Measurements from ENCODE around the gene ACTC1. TPM values are rescaled to one million over a fixed set of nuclear protein-coding genes. Genes with fewer than 3 reads are reported as not detected.
A peak's percentile ranks its signal among the peaks of the same experiment; 100 is the strongest.

The ACTC1 gene
- total RNA-seq, 1 experiment from 2014 or later, result not detected

- DNase-seq (ENCODE audit: low read depth), result no peak
- in situ Hi-C loops (cut with HindIII; ENCODE audit: low pct_unique_long_range_greater_than_20kb, low sequenced_read_pairs), result no loop called here
These were observed 22.3 kb downstream of the ACTC1 start for GRCh38 chr15:34773013-34773412.

DNA sequence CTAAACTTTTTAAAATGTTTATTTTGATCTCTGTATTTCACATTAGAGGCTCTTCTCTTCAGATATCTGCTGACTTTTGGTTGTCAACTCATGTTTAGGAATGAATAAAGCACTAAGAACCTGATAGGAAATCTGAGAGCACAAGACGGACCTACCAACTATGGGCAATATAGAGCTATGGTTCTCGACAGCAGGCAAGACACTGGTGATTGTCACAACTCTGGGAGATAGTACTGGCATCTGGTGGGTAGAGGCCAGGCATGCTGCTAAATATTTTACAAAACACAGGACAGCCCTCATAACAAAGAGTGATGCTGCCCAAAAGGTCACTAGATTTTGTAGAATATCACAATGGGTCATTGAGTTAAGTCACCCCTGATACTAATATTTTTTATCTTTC, 23.0 kb downstream of the ACTC1 start:
- in situ Hi-C loops (cut with HindIII; ENCODE audit: low pct_unique_long_range_greater_than_20kb, low sequenced_read_pairs), result no loop called here
- DNase-seq (ENCODE audit: low read depth), result no peak

DNA sequence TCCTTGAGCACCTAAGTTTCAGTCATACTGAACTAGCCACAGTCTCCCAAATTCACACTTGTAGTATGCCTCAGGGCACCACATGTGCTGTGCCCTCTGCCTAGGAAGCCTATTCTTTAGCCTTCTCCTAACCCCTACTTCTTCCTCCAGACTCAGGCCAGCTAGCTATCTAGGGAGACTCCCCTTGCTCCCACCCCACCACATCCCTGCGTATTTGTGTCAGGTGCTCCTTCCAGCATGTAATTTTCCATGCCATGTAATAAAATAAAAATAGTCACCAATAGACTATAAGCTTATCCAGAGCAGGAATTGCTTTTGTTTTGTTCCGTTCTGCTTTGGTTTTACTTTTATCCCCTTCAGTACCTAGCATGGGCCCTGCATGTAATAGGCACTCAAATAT, 25.6 kb downstream of the ACTC1 start:
- no peak for DNase-seq (ENCODE audit: low read depth)
- in situ Hi-C loops (cut with HindIII; ENCODE audit: low pct_unique_long_range_greater_than_20kb, low sequenced_read_pairs), result no loop called here

DNA sequence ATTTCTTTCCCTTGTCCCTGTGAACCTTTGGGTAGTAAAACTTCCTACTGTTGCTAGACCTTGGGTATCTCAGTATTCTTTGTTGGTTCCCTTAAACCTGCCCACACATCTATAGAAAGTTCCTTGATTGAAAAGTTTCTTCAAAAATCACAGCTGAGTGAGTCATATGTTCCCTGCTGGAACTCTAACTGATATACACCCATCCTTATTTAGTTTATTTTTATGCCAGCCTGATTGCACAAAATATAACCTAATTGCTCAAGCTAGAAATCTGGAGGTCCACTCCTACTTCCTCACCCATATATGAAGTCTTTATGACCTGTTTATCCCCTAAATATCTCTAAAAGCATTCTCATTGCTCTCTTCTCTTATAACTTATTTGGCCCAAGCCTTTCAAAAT, 26.8 kb downstream of the ACTC1 start:
- DNase-seq (ENCODE audit: low read depth), result no peak
- in situ Hi-C loops (cut with HindIII; ENCODE audit: low pct_unique_long_range_greater_than_20kb, low sequenced_read_pairs), result no loop called here

GRCh38 chr15:34765741-34766140, 29.6 kb downstream of the ACTC1 start:
- in situ Hi-C loops (cut with HindIII; ENCODE audit: low pct_unique_long_range_greater_than_20kb, low sequenced_read_pairs), result no loop called here

DNA sequence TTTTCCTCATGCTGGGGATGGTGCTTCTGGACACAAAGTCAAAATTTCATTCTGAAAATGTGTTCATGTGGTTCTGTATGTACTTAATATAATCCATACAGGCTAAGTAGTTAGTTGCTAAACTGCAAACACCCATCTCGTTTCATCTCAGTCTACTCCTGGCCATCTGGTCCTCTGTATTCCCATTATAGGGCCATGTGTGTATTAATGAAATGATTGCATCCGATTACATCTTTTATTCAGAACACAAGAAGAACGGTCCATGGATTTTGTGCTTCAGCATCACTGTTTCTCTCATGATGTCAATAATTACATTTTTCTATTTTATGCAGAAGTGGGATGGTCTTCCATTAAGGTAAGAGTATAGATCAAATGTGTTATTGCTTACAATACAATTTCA, 34.4 kb downstream of the ACTC1 start:
- no peak for DNase-seq (ENCODE audit: low read depth)
- in situ Hi-C loops (cut with HindIII; ENCODE audit: low pct_unique_long_range_greater_than_20kb, low sequenced_read_pairs), result no loop called here

More at GRCh38 chr15:34765741-34766140, 29.6 kb downstream of the ACTC1 start:
- DNase-seq (ENCODE audit: low read depth), result no peak

DNA sequence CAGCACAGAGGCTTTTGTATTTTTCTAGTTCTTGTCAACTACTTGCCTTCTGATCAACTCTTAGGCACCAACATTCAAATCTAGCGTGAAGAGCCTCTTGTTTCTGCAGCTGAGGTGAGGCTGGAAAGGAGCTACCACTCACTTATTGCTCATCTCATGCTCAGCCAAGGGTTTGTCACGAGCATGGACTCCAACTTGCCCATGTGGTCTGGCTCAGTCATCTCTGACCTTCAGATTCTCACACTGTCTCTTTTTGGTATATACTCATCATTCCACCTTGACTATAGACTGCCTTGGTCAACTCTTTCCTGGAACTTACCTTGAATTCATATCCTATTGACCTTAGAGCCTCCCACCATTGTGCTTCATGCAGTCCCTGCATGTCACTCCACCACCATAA, 35.4 kb downstream of the ACTC1 start:
- in situ Hi-C loops (cut with HindIII; ENCODE audit: low pct_unique_long_range_greater_than_20kb, low sequenced_read_pairs), result no loop called here
- no peak for DNase-seq (ENCODE audit: low read depth)

DNA sequence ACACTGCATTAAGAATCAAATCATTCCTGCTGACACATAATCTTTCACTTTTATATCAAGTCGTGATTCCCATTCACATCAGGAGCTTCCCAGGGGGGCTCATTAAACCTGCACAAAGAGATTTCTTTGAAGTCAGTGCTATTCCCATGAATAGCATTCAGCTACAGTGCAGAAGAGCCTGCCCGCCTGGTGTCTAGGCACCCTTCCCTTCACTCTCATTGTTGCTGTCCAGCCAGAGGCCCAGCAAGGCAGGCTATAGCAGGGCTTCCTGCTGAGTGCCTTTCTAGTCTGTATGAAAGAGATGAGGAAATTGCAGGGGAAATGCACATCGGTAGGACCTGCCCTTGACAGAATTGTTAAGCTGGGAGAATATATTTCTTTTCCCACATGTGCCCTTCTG, 36.0 kb downstream of the ACTC1 start:
- no peak for DNase-seq (ENCODE audit: low read depth)
- in situ Hi-C loops (cut with HindIII; ENCODE audit: low pct_unique_long_range_greater_than_20kb, low sequenced_read_pairs), result no loop called here

DNA sequence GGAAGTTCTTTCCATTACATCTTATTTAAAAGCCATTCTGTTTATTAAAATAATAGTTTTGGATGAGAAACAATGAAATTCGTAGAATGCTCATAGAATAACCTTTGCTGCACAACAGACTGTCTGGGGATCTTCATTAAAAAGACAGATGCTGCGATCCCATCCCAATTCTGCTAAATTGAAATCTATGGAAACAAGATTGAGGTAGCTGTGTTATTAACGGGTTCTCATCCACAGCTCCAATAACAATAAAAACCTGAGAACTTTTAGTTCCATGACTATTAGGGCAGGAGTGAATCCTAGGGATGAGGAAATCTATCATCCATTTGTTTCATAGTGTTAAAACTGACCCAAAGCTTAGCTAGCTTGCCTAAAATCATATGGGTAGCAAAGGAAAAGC, 38.1 kb downstream of the ACTC1 start:
- no peak for DNase-seq (ENCODE audit: low read depth)
- in situ Hi-C loops (cut with HindIII; ENCODE audit: low pct_unique_long_range_greater_than_20kb, low sequenced_read_pairs), result no loop called here

GRCh38 chr15:34755419-34755773, 40.0 kb downstream of the ACTC1 start:
- DNase-seq (ENCODE audit: low read depth), result no peak
- in situ Hi-C loops (cut with HindIII; ENCODE audit: low pct_unique_long_range_greater_than_20kb, low sequenced_read_pairs), result no loop called here

DNA sequence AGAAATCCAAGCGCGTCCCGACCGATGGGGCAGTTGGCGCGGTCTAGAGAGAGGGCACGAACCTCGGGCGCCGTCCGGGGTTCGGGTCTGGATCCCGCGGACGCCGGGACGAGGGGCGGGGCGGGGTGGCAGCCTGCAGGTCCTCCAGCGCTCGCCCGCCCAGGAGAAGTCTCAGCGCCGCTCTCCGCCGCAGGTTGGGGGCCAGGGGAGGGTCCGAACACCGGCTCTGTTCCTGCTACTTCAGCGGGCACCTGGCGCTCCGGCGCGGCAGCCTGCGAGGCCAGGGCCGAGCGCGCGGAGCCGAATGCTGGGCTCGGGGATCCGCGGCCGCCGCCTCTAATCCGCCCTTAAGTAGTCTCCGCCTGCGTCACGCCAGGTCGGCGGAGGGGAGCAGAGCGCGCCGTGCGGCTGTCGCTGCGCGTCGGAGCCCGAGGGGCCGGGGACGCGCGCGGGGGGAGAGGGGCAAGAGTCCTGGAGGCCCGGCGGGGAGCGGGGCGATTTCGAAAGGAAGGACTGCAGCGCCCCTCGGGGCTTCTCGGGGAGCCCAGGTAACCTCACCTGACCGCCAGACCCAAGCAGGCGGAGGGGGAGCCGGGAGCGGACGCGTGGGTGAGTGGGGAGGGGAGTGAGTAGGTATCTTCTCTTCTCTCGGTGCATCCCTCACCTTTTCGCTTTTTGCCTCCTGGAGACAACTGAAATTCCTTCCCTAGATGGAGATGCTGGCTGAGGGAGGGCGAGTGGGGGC, 40.5 kb downstream of the ACTC1 start, which contains the start of gene GJD2:
GJD2 (minus strand) TSS at position 325 of the 745 bp plus-strand sequence. CDS start 510 bp downstream, outside the sequence.
- in situ Hi-C loops (cut with HindIII; ENCODE audit: low pct_unique_long_range_greater_than_20kb, low sequenced_read_pairs), result no loop called here
- DNase-seq (ENCODE audit: low read depth), result no peak

DNA sequence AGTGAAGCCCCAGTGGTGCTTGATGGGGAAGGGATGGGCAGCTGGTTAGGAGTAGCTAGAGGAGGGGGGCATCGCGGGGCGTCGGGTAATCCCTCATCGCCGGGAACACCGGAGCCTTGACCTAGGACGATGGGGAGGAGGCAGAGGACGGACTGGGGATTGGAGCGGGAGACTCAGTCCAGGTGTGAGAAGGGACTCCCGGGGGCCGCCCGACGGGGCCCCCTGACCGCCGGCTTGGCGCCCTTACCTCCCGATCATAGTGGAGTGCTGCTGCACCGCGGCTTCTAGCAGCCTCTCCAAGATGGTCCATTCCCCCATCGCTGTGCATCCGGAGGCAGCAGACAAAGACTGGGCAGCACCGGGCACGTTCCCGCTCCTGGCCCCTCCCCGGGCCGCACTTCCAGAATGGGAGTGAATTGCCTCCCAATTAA, 41.2 kb downstream of the ACTC1 start:
- in situ Hi-C loops (cut with HindIII; ENCODE audit: low pct_unique_long_range_greater_than_20kb, low sequenced_read_pairs), result no loop called here

DNA sequence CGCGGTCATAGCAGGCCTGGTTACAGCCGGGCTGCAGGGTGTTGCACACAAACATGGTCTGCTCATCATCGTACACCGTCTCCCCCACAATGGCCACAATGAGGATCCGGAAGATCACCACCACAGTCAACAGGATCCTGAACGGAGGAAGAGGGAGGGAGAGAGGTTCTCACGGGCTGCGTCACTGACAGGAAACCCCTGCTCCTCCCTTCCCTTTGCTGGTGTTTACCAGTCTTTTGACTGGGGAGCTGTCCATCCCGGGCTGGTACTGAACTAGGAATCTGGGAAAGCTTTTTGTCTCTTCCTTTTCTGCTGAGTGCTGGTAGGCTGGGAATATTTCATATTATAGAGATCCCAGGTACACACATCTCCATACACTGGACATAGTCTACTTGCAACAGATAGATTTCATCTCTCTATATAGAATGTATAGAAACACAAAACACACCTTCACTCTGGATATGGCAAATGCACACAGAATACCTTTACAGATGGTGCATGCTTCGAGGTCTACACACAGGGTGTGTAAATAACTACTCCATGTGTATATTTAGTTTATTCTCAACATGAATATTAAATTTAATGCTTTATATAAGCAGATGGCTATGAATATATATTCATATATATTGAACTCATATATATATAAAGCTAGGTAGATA, 42.0 kb downstream of the ACTC1 start:
- in situ Hi-C loops (cut with HindIII; ENCODE audit: low pct_unique_long_range_greater_than_20kb, low sequenced_read_pairs), result no loop called here
- DNase-seq (ENCODE audit: low read depth), result peak; percentile 50

More for the DNA sequence above, 41.2 kb downstream of the ACTC1 start:
- DNase-seq (ENCODE audit: low read depth), result no peak

GRCh38 chr15:34749691-34750090, 45.7 kb downstream of the ACTC1 start:
- DNase-seq (ENCODE audit: low read depth), result no peak
- in situ Hi-C loops (cut with HindIII; ENCODE audit: low pct_unique_long_range_greater_than_20kb, low sequenced_read_pairs), result no loop called here

Other genes with a start within 250 kb of the ACTC1 start
- 11.9 and 54.5 TPM in 2 replicates for gene GOLGA8B, start 211.9 kb downstream of the ACTC1 start, total RNA-seq (2014; rRNA removed; shearing (Covaris generic); ENCODE audit: low replicate concordance)
- gene GJD2, start 40.6 kb downstream of the ACTC1 start, total RNA-seq (2014; rRNA removed; shearing (Covaris generic); ENCODE audit: low replicate concordance), result not detected in 2 replicates
- gene AQR, start 174.2 kb upstream of the ACTC1 start, total RNA-seq (2014; rRNA removed; shearing (Covaris generic); ENCODE audit: low replicate concordance), result 9.5 and 11.9 TPM in 2 replicates
- gene ZNF770, start 192.7 kb upstream of the ACTC1 start, total RNA-seq (2014; rRNA removed; shearing (Covaris generic); ENCODE audit: low replicate concordance), result 10.3 and 11.5 TPM in 2 replicates